Activated gamma-delta T cell treated with Interleukin-2 at 50 U/mL for 16 hours (primary cell): ENCODE data around the gene LRIT2.
"Not testable (repeated sequence)": the region's sequence is repeated elsewhere in the genome, so short reads cannot be mapped to it uniquely, and the experiment has no call there.

ENCODE experiments used
- DNase-seq: peaks from one replicate; pipeline ENCODE4 v3.0.0-alpha.2; 2020

Gene LRIT2

DNA sequence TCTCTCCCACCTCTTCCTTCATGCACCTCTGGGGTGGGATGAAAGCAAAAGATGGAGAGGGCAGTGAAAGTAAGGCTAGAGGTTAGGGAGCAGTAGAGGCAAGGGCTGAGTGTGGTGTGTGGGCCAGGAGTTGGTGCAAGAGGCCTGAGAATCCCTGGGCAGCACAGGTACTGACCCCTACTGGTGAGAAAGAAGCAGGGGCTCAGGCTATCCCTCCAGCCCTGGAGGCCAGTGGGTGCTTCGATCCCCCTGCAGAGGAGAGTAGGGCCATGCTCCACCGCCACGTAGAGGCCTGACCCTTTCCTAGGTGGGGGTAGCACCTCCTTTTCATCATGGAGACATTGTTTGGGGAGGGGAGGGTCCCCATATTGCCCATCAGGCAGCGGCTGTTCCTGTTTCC is 21.2 kb downstream of the LRIT2 start:
- DNase-seq: no peak

DNA sequence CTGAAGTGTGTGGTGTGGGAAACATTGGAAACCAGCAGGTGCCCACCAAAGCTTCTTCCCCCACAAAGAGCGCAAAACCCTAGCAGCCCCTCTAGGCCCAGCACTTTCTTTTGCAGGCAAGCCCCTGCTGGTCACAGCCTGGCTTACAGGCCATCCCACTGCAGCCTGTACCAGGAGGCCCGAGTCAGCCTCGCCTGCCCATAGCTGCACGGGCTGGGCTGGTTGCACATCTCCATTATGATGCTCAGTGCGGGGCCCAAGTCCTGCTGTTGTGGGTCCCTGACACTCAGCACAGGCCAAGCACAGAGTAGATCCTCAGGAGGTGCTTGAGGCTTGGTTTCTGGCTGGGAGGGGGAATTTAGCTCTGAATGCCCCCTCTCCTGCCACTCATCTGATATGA is 23.0 kb downstream of the LRIT2 start:
- no peak for DNase-seq

DNA sequence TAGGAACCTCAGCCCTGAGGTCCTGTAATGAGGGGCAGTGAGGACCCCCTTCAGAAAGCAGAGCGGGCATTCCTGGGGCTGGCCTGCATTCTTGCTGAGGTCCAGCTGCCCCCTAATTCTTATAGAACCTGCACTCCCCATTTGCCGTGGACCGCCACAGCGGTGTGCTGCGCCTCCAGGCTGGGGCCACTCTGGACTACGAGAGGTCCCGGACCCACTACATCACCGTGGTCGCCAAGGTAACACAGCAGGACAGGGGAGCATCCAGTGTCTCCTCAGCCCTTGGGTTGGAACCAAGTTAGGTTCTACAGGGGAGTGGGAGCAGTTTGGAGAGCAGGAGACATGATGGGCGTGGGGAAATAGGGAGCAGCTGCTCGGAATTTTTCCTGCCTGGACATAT is 23.7 kb downstream of the LRIT2 start:
- no peak for DNase-seq

DNA sequence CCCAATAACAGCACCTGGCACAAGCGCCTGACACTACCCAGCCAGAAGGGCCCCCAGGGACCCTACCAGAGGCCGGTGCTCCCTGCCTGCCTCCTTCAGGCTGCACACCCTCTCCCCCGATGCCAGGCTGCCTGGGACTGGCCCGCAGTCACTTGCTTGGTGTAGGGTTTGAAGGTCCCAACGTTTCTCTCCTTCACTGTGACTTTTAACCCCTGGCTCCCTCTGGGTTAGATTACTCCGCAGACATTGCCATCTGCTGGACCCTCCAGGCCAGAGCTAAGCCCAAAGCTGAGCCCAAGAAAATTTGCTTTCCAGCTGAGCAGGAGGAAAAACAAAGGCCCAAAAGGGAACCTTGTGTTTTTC is 24.1 kb downstream of the LRIT2 start:
- DNase-seq: no peak

DNA sequence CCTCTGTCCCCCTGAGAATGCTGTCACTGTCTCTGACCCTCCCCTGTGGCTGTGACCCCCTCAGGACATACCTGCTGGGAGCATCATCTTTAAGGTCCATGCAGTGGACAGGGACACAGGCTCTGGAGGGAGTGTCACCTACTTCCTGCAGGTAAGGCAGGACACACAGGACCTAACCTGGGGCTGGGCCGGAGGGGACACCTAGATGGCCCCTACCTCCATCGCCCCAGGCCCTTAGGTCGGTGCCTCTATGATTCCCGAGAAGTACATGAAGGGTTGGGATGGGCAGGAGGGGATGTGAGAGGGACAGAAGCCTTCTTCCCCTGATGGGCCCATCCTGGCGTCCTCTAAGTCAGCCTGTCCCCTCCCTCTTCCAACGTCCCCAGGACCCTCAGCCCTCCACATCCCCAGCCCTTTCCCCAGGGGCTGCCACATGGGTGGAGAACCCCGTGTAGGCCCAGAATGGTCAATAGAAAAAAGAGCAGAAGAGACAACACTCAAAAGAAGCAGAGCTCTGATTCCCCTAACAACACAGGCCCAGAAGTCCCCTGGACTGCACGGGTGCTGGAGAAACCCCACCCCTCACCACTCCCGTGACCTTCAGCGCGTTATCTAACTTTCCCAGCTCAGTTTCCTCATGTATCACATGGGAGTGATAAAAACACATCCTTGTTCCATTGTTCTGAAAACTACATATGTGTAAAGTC is 24.7 kb downstream of the LRIT2 start:
- DNase-seq: no peak

DNA sequence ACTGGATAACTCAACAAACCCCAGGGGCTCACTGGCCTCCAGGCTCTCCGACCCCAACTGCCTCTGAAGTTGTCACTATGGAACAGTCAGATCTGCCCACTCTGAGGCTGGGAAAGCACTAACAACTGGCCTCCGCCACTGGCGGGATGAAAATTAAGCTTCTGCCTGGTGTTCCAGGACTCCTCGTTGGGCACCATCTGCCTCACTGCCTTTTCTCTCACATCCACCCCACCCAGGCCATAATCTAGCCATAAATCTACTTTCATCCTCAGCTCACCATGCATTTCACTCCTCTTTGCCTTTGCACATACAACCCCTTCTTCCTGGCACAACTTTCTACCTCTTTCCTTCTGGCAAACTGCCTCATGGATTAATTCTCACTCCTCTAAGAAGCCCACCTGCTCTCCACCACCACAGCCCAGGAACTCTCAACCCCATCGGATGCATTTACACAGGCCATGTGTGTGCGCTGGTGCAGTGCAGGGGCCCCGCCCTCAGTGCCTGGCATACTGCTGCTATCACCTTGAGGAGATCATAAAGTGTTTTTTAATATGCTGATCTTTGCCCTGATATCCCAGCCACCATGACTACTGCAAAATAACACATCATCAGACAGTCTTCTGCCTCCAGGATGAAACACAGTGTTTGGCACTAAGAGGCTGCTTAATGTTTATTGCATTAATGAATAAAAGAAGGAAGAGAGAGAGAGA is 27.0 kb downstream of the LRIT2 start:
- DNase-seq: no peak

DNA sequence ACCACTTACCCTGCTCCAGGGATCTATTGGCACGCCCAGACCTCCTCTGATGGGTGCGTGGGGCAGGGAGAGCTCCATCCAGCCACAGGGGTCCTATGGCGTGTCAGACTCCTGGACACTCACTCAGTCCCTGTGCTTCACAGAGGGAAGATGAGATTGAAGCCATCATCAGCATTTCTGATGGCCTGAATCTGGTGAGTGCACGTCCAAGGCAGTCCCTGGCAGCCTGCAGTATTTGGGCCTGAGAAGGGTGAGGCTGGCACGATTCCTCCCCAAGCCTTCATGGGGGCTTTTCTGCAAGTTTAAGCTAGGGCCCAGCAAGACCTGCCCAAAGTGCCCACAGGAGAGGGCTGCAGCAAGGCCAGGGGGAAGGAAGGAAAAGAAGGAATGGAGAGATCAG is 27.7 kb downstream of the LRIT2 start:
- no peak for DNase-seq

DNA sequence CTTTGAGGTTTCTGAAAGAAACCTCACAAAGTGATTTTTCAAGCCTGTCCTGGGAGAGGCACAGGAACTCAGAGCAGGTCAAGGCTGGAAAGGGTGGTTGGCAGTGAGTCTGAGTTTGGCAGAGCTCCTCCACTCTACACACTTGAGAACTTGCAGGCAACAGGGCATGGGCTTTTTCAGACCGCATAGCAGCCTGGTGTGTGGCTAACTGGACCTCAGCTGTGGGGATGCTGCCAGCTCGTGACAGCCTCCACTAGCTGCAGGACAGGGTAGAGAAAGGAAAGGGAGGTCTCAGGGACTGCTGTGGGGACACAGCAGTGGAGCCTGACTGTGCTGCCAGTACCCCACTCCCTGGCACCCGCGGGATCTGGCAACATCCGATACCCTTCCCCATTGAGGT is 28.4 kb downstream of the LRIT2 start:
- DNase-seq: no peak

DNA sequence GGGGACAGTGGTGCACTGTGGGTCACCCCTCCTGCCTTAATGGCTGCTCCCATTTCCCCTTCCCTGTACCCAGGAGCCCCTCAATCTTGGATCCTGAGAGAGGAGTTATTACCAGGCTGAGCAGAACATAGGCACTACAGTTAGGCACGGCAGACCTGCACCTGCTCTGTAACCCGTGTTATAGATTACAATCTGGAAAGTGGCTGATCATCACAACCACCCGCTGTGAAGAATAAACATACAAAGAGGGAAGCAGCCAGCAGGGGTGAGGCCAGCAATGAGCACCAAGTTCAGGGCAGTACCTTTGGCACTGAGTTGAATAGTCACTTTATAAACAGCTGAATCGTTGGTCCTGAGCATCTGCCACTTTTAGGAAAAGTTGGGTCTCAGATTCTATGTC is 29.3 kb downstream of the LRIT2 start:
- DNase-seq: no peak

DNA sequence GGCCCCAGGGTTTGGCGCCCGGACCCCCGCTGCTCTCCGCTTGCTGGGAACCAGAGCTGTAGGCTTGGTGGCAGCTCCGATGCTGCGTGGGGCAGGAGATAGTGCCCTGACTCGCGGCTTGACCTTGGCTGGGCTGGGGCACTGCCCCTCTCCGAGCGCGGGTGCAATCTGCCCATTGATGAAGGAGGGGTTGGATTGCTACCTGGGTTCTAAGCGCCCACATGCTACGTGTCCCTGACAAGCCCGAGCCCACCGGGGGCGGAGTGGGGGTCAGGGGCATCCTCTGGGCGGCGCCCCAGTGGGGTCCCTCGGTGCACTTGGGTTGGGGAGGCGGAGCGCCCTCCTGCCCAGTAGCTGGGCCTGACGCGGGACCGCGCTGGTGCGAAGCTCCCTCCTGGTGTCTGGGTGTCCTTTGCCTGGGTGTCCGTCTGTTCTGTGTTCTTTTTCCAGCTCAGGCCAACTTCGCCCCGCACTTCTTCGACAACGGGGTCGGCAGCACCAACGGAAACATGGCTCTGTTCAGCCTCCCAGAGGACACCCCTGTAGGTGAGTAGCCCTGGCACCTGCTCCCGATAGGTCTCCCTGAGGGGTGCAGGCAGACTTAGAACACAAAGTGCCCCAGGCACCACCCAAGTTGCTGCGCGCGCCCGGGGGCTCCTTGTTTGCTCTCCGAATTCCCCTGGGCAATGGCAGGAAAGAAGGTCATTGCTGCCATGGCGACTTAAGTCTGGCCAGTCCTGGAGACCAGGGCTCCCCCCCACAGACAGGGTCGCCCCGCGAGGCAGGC is 30.1 kb downstream of the LRIT2 start:
- DNase-seq: no peak

DNA sequence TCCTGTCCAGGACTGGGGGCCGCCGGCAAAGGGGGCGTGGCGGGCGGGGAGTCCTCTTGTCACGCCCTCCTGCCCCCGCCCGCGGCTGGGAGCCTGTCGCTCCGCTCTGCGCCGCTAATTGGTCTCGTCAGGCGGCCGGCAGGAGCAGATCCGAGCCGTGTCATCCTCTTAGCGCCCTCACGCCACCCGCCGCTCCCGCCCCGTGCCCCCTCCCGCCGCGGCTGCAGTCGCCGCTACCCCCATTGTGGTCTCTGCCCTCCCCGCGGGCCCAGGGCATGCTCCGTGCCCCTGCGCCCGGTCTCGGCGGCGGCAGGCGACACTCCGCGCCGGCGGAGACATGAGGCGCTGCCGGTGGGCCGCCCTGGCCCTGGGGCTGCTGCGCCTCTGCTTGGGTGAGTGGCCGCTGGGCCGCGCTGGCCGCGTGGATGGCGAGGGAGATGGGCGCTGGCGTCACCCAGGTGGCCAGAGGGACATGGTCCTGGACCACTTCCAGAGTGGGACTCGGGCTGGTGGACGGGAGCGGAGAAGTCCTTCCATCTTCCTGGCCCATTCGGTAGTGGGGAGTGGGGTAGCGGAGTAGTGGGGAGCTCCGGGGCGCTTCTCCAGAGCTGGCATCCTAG is 30.8 kb downstream of the LRIT2 start, which contains the start of gene CDHR1:
Gene CDHR1 (plus strand): TSS at position 114 of the 620 bp plus-strand sequence. CDS start 224 bp downstream, at position 338.
- DNase-seq: peak; percentile 54

DNA sequence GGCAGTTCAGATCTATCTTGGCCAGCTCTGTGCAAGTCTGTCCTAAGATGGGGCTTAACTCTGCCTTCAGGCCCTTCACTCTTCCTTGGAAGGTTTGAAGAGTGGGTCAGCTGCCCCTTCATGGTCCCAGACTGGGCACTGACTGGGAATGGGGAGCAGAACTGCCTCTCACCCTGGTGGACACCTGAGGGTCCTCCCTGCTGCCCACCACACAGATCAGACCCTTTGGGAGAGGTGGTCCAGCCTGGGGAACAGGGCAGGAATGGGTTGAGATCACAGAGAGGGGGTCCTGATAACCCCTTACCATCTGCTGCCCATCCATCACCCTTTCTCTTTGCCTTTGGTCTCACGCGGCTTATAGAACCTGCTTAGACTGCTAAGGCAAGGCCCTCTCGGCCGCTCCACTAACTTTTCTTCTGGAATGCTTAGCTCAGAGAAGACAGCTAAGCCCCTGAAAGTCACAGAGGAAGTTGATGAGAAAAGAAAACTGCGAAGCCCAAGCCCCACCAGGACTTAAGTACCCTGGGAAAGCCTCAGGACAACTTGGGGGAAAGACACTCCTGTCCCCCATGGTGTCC is 31.4 kb downstream of the LRIT2 start:
- DNase-seq: no peak

DNA sequence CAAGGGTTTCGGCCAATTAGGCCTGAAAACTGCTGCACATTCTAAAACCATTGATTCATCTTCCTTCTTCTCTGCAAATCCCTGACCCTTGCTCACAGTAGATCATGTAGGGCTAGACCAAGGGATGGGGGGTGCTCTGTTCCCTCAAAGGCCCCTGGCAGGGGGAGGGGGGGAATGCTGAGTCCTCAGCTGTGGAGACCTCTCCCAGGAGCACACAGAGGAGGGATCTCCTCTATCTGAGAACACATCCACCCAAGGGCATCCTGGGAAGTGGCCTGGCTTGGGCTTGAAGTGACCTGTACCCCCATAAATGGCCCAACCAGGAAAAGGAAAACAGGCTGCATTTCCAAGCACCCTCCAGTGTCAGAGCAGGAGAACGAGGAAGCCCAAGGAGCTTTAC is 32.0 kb downstream of the LRIT2 start:
- DNase-seq: no peak

DNA sequence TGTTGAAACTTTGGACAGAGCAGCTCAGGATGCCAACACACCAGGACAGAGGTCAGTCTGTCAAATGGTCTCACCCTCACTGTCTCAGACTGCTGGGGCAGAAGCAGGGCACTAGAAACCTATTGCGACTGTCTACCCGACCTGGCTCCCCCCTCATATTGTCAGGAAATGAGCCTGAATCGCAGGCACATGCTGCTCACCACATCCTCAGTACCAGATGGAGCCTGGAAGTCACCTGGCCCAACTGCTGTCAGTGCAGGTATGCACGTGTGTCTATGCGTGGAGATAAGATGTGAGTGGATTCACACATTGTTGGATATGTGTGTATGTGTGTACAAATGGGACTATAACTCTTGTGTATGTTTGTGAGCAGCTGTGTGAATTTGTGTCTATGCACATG is 34.2 kb downstream of the LRIT2 start:
- DNase-seq: peak; percentile 40

DNA sequence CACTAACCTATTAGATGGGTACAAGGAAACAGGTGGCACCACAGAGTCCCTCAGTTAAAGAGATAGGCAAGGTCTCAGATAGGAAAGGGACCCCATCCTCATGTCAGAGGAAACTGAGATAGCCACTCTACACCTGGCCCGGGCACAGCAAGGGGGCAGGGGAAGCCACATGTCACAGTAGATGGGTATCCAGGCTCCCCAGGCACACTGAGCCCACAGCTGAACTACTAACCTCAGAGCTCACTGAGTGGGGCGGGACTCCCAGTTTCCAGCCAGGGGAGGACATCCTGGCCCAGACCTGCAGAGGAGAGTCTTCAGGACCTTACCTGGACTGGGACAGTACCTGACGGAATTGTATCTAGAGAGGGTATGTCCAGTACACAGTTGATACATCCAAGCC is 34.7 kb downstream of the LRIT2 start:
- no peak for DNase-seq

DNA sequence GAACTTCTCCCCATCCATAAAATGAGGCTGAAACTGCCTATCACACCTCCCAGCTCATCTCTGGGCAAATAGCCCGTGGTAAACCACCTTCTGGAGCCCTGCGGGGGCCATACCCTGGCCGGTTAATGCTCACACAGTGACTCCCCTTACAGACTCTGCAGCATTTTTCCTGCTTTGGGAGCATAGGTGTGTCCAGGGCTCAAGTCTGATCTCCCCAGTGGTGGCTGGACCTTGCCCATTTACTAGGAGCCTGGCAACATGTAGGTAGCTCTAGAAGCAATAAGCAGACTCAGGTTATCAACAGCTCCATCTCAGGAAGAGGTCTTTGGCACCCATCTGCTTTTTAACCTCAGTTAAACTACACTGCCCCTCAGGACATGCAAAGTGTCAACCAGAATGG is 36.5 kb downstream of the LRIT2 start:
- DNase-seq: no peak

DNA sequence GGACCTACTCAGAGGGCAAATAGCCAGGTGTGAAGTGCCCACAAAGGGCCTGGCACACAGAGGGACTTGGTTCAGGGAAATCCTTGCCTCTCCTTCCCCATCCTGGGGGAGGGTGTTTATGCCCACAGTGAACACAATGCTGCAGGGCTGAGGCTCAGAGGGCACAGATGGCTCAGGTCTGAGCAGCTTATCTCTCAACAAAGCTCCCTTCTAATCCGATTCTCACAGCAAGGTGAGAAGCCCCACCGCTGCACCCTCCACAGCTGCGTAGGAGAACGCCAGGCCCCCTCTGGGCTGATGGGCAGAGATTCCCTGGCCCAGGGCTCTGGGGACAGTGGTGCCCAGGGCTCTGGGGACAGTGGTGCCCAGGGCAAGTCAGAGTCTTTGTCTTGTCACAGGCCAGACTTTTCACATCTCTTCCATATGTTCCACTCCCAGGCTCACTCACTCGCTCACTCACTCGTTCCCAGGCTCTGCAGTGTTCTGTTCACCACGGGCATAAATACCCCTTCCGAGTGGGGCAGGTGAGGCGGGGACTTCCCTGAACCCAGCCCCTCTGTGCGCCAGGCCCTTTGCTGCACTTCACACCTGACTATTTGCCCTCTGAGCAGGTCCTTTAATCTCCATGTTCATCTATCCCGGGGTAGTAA is 39.7 kb downstream of the LRIT2 start:
- no peak for DNase-seq

DNA sequence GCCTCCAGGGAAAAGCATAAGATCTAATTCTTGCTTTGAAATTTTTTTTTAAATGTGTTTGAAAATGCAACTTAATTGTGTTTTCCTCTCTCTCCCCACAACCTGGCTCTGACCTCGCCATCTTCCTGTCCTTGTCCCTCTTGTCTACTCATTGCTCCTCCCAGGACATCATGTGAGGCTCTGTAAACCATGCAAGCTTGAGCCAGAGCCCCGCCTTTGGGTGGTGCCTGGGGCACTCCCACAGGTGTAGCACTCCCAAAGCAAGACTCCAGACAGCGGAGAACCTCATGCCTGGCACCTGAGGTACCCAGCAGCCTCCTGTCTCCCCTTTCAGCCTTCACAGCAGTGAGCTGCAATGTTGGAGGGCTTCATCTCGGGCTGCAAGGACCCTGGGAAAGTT is 40.8 kb downstream of the LRIT2 start:
- DNase-seq: no peak

DNA sequence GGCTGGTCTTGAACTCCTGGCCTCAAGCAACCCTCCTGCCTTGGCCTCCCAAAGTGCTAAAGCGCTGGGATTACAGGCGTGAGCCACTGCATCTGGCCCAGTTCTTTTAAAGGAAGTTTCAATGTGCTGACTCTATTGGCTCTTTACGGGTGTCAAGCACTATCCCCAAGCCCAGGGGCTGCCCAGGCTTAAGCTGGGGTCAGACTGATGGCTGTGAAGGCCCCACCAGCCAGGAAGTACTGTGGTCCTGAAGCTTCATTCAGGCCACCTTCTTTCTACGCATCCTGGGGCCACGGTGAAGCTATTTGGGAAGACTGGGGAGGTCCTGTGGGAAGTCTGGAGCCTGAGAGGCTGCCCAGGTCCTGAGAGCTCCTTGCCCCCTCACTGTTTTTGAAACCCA is 43.7 kb downstream of the LRIT2 start:
- DNase-seq: no peak

DNA sequence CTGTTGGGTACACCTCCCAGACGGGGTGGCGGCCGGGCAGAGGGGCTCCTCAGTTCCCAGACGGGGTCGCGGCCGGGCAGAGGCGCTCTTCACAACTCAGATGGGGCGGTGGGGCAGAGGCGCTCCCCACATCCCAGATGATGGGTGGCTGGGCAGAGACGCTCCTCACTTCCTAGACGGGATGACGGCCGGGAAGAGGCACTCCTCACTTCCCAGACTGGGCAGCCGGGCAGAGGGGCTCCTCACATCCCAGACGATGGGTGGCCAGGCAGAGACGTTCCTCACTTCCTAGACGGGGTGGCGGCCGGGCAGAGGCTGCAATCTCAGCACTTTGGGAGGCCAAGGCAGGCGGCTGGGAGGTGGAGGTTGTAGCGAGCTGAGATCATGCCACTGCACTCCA is 45.0 kb downstream of the LRIT2 start:
- DNase-seq: not testable (repeated sequence)

DNA sequence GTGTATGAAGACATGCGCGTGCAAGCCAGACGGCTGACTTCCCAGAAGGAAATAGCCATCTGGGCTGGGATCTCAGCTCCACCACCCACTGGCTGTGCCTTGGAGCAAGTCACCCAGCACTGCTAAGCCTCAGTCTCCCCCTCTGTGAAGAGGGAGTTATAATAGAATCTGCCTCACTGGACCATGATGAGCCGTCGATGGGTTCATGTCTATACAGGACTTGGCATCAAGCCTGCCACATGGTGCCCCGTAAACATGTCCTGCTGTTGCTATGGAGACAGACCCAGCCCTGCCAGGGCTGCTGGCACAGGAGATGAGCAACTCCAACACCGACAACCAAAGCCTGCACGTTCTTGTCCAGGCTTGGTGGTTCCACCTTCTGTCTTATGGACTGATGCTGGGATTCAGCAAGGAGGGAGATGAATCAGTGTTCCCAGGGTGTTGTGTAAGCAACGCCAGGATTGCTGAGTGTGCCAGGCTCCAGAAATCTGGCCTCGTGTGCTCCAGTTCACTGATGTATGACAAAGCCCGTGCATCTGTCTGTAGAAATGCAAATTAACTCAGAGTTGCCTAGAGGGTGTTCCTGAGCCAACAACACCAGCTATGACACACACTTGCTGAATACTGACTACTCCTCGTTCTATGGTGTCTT is 46.2 kb downstream of the LRIT2 start:
- DNase-seq: peak; percentile 38

DNA sequence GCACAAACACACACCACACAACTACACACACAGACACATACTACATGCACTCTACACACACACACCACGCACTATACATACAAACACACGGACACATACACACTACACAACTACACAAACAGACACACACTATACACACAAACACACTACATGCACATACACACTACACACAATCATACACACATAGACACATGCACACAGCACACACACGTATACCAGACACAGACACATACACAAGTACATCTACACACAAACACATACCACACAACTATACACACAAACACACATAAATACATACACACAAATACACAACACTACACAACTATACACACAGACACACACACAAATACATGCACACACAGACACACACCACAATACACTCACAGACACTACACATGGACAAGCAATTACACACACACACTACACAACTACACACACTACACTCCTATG is 47.2 kb downstream of the LRIT2 start:
- no peak for DNase-seq
